Psoas muscle (tissue), 8 donors: ENCODE results near the gene IL1RAPL1. TPM values are rescaled to one million over a fixed set of nuclear protein-coding genes. Genes with fewer than 3 reads are reported as not detected.

ENCODE experiments used
- ATAC-seq, 4 donors: fragments of 200-7000 bp; cut with Tn5 transposase; one replicate each; pipeline ENCODE4 v1.9.1; 2020; ENCODE audit warnings: moderate library complexity in 3 of 4, mild to moderate bottlenecking in 2 of 4
- DNase-seq, 2 donors: peaks; one replicate each; pipeline ENCODE4 v3.0.0-alpha.2; 2020
- H3K27ac ChIP-seq: fragments of 200-600 bp; one replicate; pipeline ENCODE4 v1.8.0; 2022
- H3K27me3 ChIP-seq, 3 donors: fragments of 200-600 bp in 1 of 3; one replicate each; pipeline versions ENCODE4 v1.6.1 to v1.8.0; 2013 to 2022; ENCODE audit warnings: low read length in 2 of 3, mild to moderate bottlenecking in 2 of 3, moderate library complexity in 1 of 3; ENCODE audit not compliant: insufficient read depth in 3 of 3
- H3K36me3 ChIP-seq, 2 donors: fragments of 200-600 bp in 1 of 2; one replicate each; pipeline versions ENCODE4 v1.6.1 to v1.8.0; 2013 to 2022; ENCODE audit warnings: low read depth in 1 of 2, mild to moderate bottlenecking in 1 of 2, moderate library complexity in 1 of 2; ENCODE audit not compliant: insufficient read depth in 1 of 2
- H3K4me1 ChIP-seq: fragments of 200-600 bp; one replicate; pipeline ENCODE4 v1.8.0; 2022
- H3K4me3 ChIP-seq: fragments of 200-600 bp; one replicate; pipeline ENCODE4 v1.8.0; 2022; ENCODE audit warnings: mild to moderate bottlenecking
- H3K9me3 ChIP-seq: fragments of 200-600 bp; one replicate; pipeline ENCODE4 v1.8.0; 2022
- CTCF ChIP-seq: fragments of 200-600 bp; IDR thresholded peaks from one replicate; pipeline ENCODE4 v1.8.0; 2022; ENCODE audit warnings: antibody characterized with exemption
- WGBS, 3 donors: extraction: QIAGEN DNeasy Blood & Tissue Kit; methylation state at CpG; one replicate each; pipeline versions ENCODE4 v1.1.6 to v1.1.7; 2013; 5-methylcytosine and 5-hydroxymethylcytosine counted together
- intact Hi-C, 2 donors: fragments of 100-400 bp; cut with DNase I; formaldehyde crosslinking; loops; one replicate each; pipeline versions ENCODE4 v1.11.0 to v1.14.2; 2022
- polyA plus RNA-seq, 3 donors: library from polyadenylated mRNA; stranded (reverse); fragments of 200-250 nt; gene quantifications; one replicate each; pipeline ENCODE4 v1.2.3, GENCODE V29; 2013
- total RNA-seq, 4 donors: library from RNA; stranded (reverse); fragmentation: NEBNext Ultra II Directional in 2 of 4; extraction: Animal tissue kit (Norgen Biotek cat#: 25700) in 2 of 4; gene quantifications; one replicate each; pipeline versions ENCODE4 v1.2.1 to v1.2.4, GENCODE V29; 2021 to 2023
- donor health status: healthy with polysubstance abuse.
- donor health status: DM: no; HTN: no; CAD: no; lungs with moderate emphysema.
- donor health status: Bipolar disorder and iron deficiency.
- donor health status: healthy.
- donor health status: DM: yes; HTN: yes; CAD: no.
- donor health status: DM: no; HTN: no; CAD: no.
- donor health status: DM: no; HTN: no; CAD: no.
- donor health status: DM: yes; HTN: yes; CAD: no.

Gene IL1RAPL1
- total and polyA plus RNA-seq, 7 donors: 0.04 to 0.50 (median 0.19) TPM; not detected in 1

- no peaks in the 10 kb centered on the region for H3K27me3 ChIP-seq
- WGBS, 3 donors: 49 to 69% (median 62%) methylated on average over 2 of the region's 2 CpGs
- TF ChIP-seq CTCF: no peak
These were observed 1052.9 kb downstream of the IL1RAPL1 start for GRCh38 chrX:29640106-29640505.

GRCh38 chrX:29641461-29641860 lies 1054.2 kb downstream of the IL1RAPL1 start:
- DNase-seq (no peak), ATAC-seq (no peak)
- intact Hi-C loops: no loop called here
- WGBS, 3 donors: 41 to 60% (median 50%) methylated on average over 1 of the region's 1 CpG
- Histone ChIP-seq H3K4me3 (no peak overlapping the region), H3K36me3 (no peaks in the 10 kb centered on the region), H3K9me3 (no peaks in the 10 kb centered on the region), H3K27ac (no peak overlapping the region), H3K27me3 (no peaks in the 10 kb centered on the region), H3K4me1 (no peaks in the 10 kb centered on the region)
- TF ChIP-seq CTCF: no peak

More at GRCh38 chrX:29640106-29640505, 1052.9 kb downstream of the IL1RAPL1 start:
- Histone ChIP-seq H3K9me3 (no peaks in the 10 kb centered on the region), H3K27ac (no peak overlapping the region), H3K4me3 (no peak overlapping the region), H3K4me1 (no peaks in the 10 kb centered on the region), H3K36me3 (no peaks in the 10 kb centered on the region)
- ATAC-seq (no peak), DNase-seq (no peak)
- intact Hi-C loops: no loop called here

GRCh38 chrX:29643181-29643580 lies 1055.9 kb downstream of the IL1RAPL1 start:
- no peaks in the 10 kb centered on the region for H3K27me3 ChIP-seq
- WGBS, 3 donors: 90 to 98% (median 92%) methylated on average over 2 of the region's 2 CpGs

GRCh38 chrX:29648161-29648560 lies 1060.9 kb downstream of the IL1RAPL1 start:
- Histone ChIP-seq H3K27me3 (no peaks in the 10 kb centered on the region), H3K36me3 (no peaks in the 10 kb centered on the region), H3K4me1 (no peaks in the 10 kb centered on the region), H3K9me3 (no peaks in the 10 kb centered on the region), H3K27ac (no peak overlapping the region), H3K4me3 (no peak overlapping the region)
- intact Hi-C loops: no loop called here
- 52 to 83% (median 61%) methylated on average over 1 of the region's 1 CpG for WGBS, 3 donors
- DNase-seq (no peak), ATAC-seq (no peak)
- no peak for TF ChIP-seq CTCF

More at GRCh38 chrX:29643181-29643580, 1055.9 kb downstream of the IL1RAPL1 start:
- H3K36me3 ChIP-seq: no peaks in the 10 kb centered on the region
- DNase-seq: no peak
- no peak overlapping the region for H3K4me3 ChIP-seq
- ATAC-seq: no peak
- no peak for TF ChIP-seq CTCF
- H3K4me1 ChIP-seq: no peaks in the 10 kb centered on the region
- intact Hi-C loops: no loop called here
- no peaks in the 10 kb centered on the region for H3K9me3 ChIP-seq
- no peak overlapping the region for H3K27ac ChIP-seq

GRCh38 chrX:29652484-29652883 lies 1065.2 kb downstream of the IL1RAPL1 start:
- no peaks in the 10 kb centered on the region for H3K9me3 ChIP-seq
- intact Hi-C loops: no loop called here
- 23 to 41% (median 24%) methylated on average over 1 of the region's 1 CpG for WGBS, 3 donors
- no peaks in the 10 kb centered on the region for H3K4me1 ChIP-seq
- H3K4me3 ChIP-seq: no peak overlapping the region
- H3K27me3 ChIP-seq: no peaks in the 10 kb centered on the region
- TF ChIP-seq CTCF: no peak
- no peak for DNase-seq
- H3K36me3 ChIP-seq: no peaks in the 10 kb centered on the region
- no peak for ATAC-seq
- no peak overlapping the region for H3K27ac ChIP-seq
